ENCODE results near the gene TBC1D16.

TBC1D16 gene

GRCh38 chr17:80010283-80010858 lies 25.3 kb downstream of the TBC1D16 start:
- H3K9me2 ChIP-seq (replicated peaks; ENCODE audit: low read depth, low read length) = no peaks in the 10 kb centered on the region
- H3K4me3 ChIP-seq (ENCODE audit: low read length, poor library complexity, severe bottlenecking) = no peak overlapping the region
- TF ChIP-seq EZH2phosphoT487 (IDR thresholded peaks at IDR 0.05; ENCODE audit: borderline replicate concordance) = no peak
- no peaks in the 10 kb centered on the region for H3K4me1 ChIP-seq (ENCODE audit: insufficient read depth, low read length, poor library complexity, severe bottlenecking)
- no peak overlapping the region for H2AFZ ChIP-seq (ENCODE audit: low read length)
- no peak overlapping the region for H3K9ac ChIP-seq (ENCODE audit: low read depth, low read length, poor library complexity, severe bottlenecking)
- no peaks in the 10 kb centered on the region for H3F3A ChIP-seq (ENCODE audit: low read depth)
- no peaks in the 10 kb centered on the region for H4K20me1 ChIP-seq (ENCODE audit: insufficient read depth, low read length, poor library complexity, severe bottlenecking)
- no peaks in the 10 kb centered on the region for H3K27me3 ChIP-seq (ENCODE audit: insufficient read depth, low read length, poor library complexity, severe bottlenecking)
- no peaks in the 10 kb centered on the region for H3K36me3 ChIP-seq (ENCODE audit: insufficient read depth, low read length)
- peaks cover 5% of the 10 kb centered on the region; the same call in 1 of the 2 replicates for H3K9me3 ChIP-seq (ENCODE audit: insufficient read depth, low read depth, low read length)
- H3K4me2 ChIP-seq (ENCODE audit: low read depth, low read length, poor library complexity, severe bottlenecking) = no peak overlapping the region
- no peaks in the 10 kb centered on the region for H3K79me2 ChIP-seq (ENCODE audit: insufficient read depth, low read length)

- H3K79me2 ChIP-seq (ENCODE audit: insufficient read depth, low read length) = no peaks in the 10 kb centered on the region
- peaks cover 3% of the 10 kb centered on the region; the same call in 1 of the 2 replicates for H3K9me3 ChIP-seq (ENCODE audit: insufficient read depth, low read depth, low read length)
- no peak overlapping the region for H2AFZ ChIP-seq (ENCODE audit: low read length)
- peaks cover 2% of the 10 kb centered on the region for H3K4me1 ChIP-seq (ENCODE audit: insufficient read depth, low read length, poor library complexity, severe bottlenecking)
- no peaks in the 10 kb centered on the region for H3F3A ChIP-seq (ENCODE audit: low read depth)
- TF ChIP-seq EZH2phosphoT487 (IDR thresholded peaks at IDR 0.05; ENCODE audit: borderline replicate concordance) (no peak), CTCF (conservative IDR thresholded peaks at IDR 0.05; ENCODE audit: low read length) (no peak)
- no peaks in the 10 kb centered on the region for H3K9me2 ChIP-seq (replicated peaks; ENCODE audit: low read depth, low read length)
- no peaks in the 10 kb centered on the region for H3K27me3 ChIP-seq (ENCODE audit: insufficient read depth, low read length, poor library complexity, severe bottlenecking)
- H3K9ac ChIP-seq (ENCODE audit: low read depth, low read length, poor library complexity, severe bottlenecking) = no peak overlapping the region
- no peaks in the 10 kb centered on the region for H3K36me3 ChIP-seq (ENCODE audit: insufficient read depth, low read length)
- H3K4me2 ChIP-seq (ENCODE audit: low read depth, low read length, poor library complexity, severe bottlenecking) = no peak overlapping the region
- H3K4me3 ChIP-seq (ENCODE audit: low read length, poor library complexity, severe bottlenecking) = no peak overlapping the region
- no peaks in the 10 kb centered on the region for H4K20me1 ChIP-seq (ENCODE audit: insufficient read depth, low read length, poor library complexity, severe bottlenecking)
Observed at GRCh38 chr17:80009391-80010282, 26.0 kb downstream of the TBC1D16 start.

- no peaks in the 10 kb centered on the region for H3K9me2 ChIP-seq (replicated peaks; ENCODE audit: low read depth, low read length)
- H3K36me3 ChIP-seq (ENCODE audit: insufficient read depth, low read length) = no peaks in the 10 kb centered on the region
- no peaks in the 10 kb centered on the region for H4K20me1 ChIP-seq (ENCODE audit: insufficient read depth, low read length, poor library complexity, severe bottlenecking)
- TF ChIP-seq CTCF (conservative IDR thresholded peaks at IDR 0.05; ENCODE audit: low read length) = no peak
- no peak for TF ChIP-seq EZH2phosphoT487 (IDR thresholded peaks at IDR 0.05; ENCODE audit: borderline replicate concordance)
- H3K79me2 ChIP-seq (ENCODE audit: insufficient read depth, low read length) = no peaks in the 10 kb centered on the region
- no peak overlapping the region for H3K4me2 ChIP-seq (ENCODE audit: low read depth, low read length, poor library complexity, severe bottlenecking)
- H3K4me3 ChIP-seq (ENCODE audit: low read length, poor library complexity, severe bottlenecking) = no peak overlapping the region
- H3K9me3 ChIP-seq (ENCODE audit: insufficient read depth, low read depth, low read length) = no peaks in the 10 kb centered on the region
- H3K4me1 ChIP-seq (ENCODE audit: insufficient read depth, low read length, poor library complexity, severe bottlenecking) = peaks cover 8% of the 10 kb centered on the region
- no peaks in the 10 kb centered on the region for H3K27me3 ChIP-seq (ENCODE audit: insufficient read depth, low read length, poor library complexity, severe bottlenecking)
- H3F3A ChIP-seq (ENCODE audit: low read depth) = no peaks in the 10 kb centered on the region
- H3K9ac ChIP-seq (ENCODE audit: low read depth, low read length, poor library complexity, severe bottlenecking) = no peak overlapping the region
- no peak overlapping the region for H2AFZ ChIP-seq (ENCODE audit: low read length)
Observed at GRCh38 chr17:80008848-80009247, 26.8 kb downstream of the TBC1D16 start.

Measured in Loucy (cell line).